Hematopoietic multipotent progenitor cell treated with erythropoietin and hydrocortisone succinate and interleukin-3 and kit ligand, for 8 days (in vitro differentiated cells): Measurements from ENCODE around the gene OLFM2.
"Not testable (repeated sequence)": the region's sequence is repeated elsewhere in the genome, so short reads cannot be mapped to it uniquely, and the experiment has no call there.

ENCODE experiments used
- DNase-seq: peaks from one replicate; pipeline ENCODE4 v3.0.0-alpha.2; 2015

OLFM2 gene

GRCh38 chr19:9936326-9937000 is at the start of gene OLFM2:
Gene OLFM2 (minus strand): TSS chr19:9936515. CDS start chr19:9936366, 149 bp downstream.
- DNase-seq, result no peak

DNA sequence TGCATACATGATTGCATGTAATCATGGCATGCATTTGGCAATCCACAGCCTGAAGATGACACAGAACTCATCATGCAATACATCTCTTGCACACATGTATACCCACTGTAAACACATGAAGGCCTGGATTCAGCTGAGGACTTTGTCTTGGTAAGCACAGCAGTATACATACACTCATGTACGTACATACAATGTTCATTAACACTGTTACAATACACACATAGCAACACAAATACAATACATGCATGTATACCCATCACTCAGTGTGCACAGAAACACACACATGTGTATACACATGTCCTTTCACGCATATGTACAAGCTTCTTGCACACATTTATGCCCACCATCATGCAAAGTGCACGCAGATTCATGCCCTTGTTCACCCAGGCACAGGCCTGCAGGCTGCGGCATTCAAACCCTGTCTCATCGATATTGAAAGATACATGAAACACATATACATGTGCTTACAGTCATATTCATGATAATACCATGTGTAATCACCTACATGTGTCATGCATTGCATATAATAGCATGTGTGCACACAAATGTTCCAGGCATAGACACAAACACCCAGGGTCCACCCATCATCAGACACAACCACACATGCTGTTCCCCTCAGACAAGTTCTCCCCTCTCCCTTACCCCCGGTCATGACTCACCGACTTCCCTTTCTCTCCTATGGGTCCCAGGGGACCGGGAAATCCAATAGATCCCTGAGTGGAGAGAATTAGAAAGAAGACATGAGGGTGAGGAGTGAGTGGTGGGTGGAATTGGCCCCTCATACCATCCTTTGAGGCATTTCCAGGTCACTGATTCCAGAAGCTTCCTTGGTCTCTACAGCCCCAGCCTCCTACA is 45.3 kb upstream of the OLFM2 start:
- DNase-seq, result no peak

DNA sequence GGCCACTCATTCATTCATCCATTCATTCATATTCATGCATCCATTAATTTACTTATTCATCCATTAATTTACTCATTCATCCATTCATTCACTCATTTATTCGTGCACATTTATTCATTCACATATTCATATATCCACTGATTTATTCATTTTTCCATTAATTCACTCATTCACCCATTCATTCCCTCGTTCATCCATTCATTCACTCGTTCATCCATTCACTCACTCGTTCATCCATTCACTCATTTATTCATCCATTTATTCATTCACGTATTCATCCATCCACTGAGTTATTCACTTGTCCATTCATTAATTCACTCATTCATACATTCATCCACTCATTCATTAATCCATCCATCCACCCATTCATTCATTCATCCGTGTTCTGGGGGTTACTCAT is 35.8 kb upstream of the OLFM2 start:
- no peak for DNase-seq

GRCh38 chr19:9971166-9971897 is 35.0 kb upstream of the OLFM2 start:
- DNase-seq, result no peak

GRCh38 chr19:9970481-9970880 is 34.2 kb upstream of the OLFM2 start:
- no peak for DNase-seq

GRCh38 chr19:9969688-9969975 is 33.3 kb upstream of the OLFM2 start:
- no peak for DNase-seq

DNA sequence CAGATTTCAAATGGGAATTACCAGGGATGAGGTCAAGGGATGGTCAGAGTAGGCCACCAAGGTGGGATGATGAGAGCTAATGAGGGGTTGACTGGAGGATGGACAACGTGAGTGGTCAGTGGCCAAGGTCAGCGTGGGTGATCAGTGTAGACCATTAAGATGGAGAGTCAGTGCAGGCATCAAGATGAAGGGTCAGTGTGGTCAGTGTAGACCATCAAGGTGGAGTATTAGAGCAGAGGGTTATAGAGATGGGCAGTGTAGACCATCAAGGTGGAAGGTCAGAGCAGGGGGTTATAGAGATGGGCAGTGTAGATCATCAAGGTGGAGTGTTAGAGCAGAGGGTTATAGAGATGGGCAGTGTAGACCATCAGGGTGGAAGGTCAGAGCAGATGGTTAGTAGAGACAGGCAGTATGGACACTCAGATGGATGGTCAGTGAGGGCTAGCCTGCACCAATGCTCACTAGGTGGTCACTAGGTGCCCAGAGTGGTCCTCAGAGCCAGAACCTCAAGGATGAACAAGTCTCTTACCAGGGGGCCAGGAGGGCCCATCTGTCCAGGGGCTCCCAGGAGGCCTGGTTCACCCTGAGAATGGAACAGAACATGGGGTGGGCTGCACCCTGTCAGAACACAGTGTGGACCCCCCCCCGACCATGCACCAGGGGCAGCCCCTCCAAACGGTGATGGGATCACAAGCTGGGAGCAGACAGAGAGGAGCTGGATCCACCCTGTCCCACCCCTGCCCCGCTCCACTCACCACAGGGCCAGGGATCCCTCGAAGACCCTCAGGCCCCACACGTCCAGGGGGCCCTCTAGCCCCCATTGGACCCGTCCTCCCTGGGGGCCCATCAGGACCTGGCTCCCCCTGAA is 32.7 kb upstream of the OLFM2 start:
- DNase-seq, result no peak

DNA sequence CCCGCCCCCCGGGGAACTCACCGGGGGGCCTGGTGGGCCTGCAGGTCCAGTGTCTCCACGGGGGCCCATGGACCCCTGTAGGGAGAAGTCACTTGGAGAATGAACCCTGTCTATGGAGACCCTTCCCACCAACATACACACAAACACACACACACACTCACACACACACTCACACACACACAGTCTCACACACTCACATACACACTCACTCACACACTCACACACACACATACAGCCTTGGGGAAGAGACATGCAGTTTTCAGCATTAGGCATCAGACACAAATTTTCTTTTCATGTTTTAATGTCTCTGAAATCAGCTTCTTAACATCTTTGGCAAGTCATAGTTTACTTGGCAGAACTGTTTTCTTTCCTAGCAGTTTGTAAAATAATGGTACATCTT is 31.0 kb upstream of the OLFM2 start:
- no peak for DNase-seq

DNA sequence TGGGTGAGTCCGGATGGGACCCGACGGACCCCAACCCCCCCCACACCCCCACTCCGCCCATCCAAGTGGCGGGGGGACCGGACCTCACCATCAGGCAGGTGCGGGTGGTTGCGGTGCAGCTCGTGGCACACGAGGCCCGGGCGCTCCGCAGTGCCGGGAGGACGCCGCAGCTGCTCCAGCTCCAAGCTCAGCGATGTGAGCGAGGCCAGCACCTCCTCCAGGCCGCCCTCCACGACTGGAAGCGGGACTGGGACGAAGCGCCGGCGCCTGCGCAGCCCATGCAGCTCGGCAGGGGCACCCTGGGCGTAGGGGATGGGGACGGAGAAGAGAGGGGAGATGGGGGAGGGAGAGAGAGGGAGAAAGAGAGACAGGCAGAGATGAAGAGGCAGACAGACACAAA is 30.1 kb upstream of the OLFM2 start:
- no peak for DNase-seq

DNA sequence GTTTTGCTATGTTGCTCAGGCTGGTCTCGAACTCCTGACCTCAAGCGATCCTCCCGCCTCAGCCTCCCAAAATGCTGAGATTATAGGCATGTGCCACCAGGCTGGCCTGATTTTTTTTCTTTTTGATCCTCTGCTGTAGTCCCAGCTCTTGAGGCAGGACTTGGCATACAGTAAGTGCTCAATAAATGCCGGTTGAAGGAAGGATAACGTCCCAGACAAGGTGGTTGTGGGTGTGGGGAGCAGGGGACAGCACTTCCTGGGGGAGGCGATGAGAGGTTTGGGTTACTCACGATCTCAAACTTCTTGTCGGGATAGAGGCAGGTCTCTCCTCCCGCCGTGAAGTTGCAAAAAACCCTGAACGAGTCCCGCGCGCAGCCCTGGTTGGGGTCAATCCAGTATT is 29.7 kb upstream of the OLFM2 start:
- no peak for DNase-seq

GRCh38 chr19:9962623-9963290 is 26.4 kb upstream of the OLFM2 start:
- DNase-seq, result no peak

GRCh38 chr19:9961103-9961502 is 24.8 kb upstream of the OLFM2 start:
- DNase-seq, result no peak

- no peak for DNase-seq
Measured at GRCh38 chr19:9958379-9958821, 22.1 kb upstream of the OLFM2 start.

GRCh38 chr19:9956956-9957355 is 20.6 kb upstream of the OLFM2 start:
- no peak for DNase-seq

- no peak for DNase-seq
Measured at GRCh38 chr19:9953802-9954542, 17.7 kb upstream of the OLFM2 start.

GRCh38 chr19:9952276-9952675 is 16.0 kb upstream of the OLFM2 start:
- DNase-seq, result no peak

DNA sequence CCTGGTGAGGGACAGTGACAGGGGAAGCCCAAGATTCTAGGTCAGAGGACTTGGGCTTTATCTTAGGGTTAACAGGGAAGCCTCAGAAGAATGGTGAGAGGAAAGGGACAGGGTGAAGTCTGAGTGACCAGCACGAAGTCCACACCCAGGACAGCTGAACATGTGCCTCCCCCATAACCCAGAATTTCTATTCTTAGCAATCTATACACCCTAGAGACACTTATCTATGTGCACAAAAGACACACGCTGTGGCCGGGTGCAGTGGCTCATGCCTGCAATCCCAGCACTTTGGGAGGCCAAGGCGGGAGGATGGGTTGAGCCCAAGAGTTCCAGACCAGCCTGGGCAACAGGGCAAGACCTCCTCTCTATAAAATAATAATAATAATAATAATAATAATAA is 11.1 kb upstream of the OLFM2 start:
- no peak for DNase-seq

- DNase-seq, result not testable (repeated sequence)
Measured at GRCh38 chr19:9946528-9947125, 10.3 kb upstream of the OLFM2 start.

DNA sequence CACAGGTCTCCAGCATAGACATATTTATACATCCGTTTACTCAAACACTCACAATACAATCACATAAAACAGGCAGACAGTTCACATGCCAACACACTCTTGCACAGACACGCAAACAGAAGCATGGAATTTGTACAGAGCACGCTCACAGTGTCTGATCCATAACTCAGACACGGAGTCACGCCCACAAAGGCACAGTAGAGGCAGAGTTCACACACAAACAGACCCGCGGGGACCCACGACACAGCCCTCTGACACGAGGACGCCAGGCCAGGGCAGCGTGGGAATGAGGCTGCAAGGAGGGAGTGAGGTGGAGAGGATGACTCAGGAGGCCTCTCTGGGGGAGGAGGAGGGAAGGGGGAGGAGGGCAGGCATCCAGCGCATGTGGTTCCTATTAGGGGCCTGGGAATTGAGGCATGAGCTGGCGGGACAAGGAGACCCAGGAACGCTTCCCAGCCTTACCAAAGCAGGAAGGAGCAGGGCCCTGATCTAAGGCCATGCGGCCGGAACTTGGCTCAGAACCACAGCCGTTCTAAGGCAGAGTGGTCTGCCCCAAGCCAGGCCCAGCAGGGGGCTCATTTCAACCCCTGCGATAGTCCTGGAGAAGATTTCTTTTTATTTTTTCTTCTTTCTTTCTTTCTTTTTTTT is 9.1 kb upstream of the OLFM2 start:
- no peak for DNase-seq

GRCh38 chr19:9943744-9944143 is 7.4 kb upstream of the OLFM2 start:
- no peak for DNase-seq

DNA sequence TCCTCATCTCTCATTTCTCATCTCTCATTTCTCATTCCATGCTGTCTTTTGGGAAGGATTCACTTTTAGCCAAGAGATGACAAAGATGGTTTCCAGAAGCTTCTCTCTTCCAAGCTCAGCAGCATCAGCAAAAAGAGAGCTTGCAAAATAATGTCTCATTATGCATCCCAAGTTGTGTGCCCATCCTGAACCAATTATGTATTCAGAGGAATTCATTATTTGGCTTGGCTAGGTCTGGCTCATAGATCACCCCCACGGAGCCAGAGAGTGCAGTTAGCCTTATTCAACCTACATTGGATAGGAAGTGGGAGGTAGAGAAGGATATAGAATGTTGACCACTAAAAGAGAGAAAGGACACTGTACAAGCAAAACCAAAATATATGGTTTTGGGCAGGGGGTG is 5.4 kb upstream of the OLFM2 start:
- no peak for DNase-seq
